Gastroesophageal sphincter (tissue), 4 donors: ENCODE results near the gene EVC2. TPM values are rescaled to one million over a fixed set of nuclear protein-coding genes. Genes with fewer than 3 reads are reported as not detected.

Source experiments
- ATAC-seq: fragments of 150-250 bp; one replicate; pipeline ENCODE4 v1.9.1; 2016; ENCODE audit warnings: mild to moderate bottlenecking, moderate library complexity
- H3K27ac ChIP-seq, 4 donors: fragments of 200-600 bp; sonication (generic) in 3 of 4; 1 replicate in 3 of 4; 2 replicates in 1 of 4; pipeline ENCODE4 v1.5.1; 2016 to 2019
- H3K27me3 ChIP-seq: fragments of 200-600 bp; sonication (generic); one replicate; pipeline ENCODE4 v1.5.1; 2019
- H3K36me3 ChIP-seq, 2 donors: fragments of 200-600 bp; sonication (generic); one replicate each; pipeline ENCODE4 v1.5.1; 2019; ENCODE audit warnings: control low read depth in 1 of 2
- H3K4me1 ChIP-seq, 3 donors: fragments of 200-600 bp; sonication (generic); 1 replicate in 2 of 3; 2 replicates in 1 of 3; pipeline ENCODE4 v1.5.1; 2016 to 2019; ENCODE audit warnings: control low read depth in 2 of 3
- H3K4me3 ChIP-seq, 2 donors: fragments of 200-600 bp; sonication (generic); one replicate each; pipeline ENCODE4 v1.5.1; 2019; ENCODE audit warnings: mild to moderate bottlenecking in 1 of 2, moderate library complexity in 1 of 2
- H3K9me3 ChIP-seq, 3 donors: fragments of 200-600 bp; sonication (generic); one replicate each; pipeline ENCODE4 v1.5.1; 2017 to 2019; ENCODE audit warnings: control low read depth in 2 of 3
- CTCF ChIP-seq, 4 experiments: fragments of 200-600 bp in 2 of 4; fragments of 450-650 bp in 2 of 4; sonication (generic) in 1 of 4; IDR thresholded peaks; one replicate each; pipeline ENCODE4 v1.5.1; 2017 to 2019; ENCODE audit warnings: antibody characterized with exemption in 4 of 4, mild to moderate bottlenecking in 2 of 4, moderate library complexity in 2 of 4
- EP300 ChIP-seq: sonication (generic); formaldehyde crosslinking; IDR thresholded peaks from one replicate; pipeline ENCODE4 v1.6.1; 2017; ENCODE audit warnings: antibody characterized with exemption, mild to moderate bottlenecking
- POLR2A ChIP-seq, 2 donors: fragments of 450-650 bp; IDR thresholded peaks; one replicate each; pipeline ENCODE4 v1.6.1; 2017; ENCODE audit warnings: antibody characterized with exemption in 2 of 2, mild to moderate bottlenecking in 2 of 2, moderate library complexity in 1 of 2
- POLR2AphosphoS5 ChIP-seq: sonication (generic); formaldehyde crosslinking; IDR thresholded peaks from one replicate; pipeline ENCODE4 v1.6.1; 2017; ENCODE audit warnings: antibody characterized with exemption
- WGBS, 2 donors: methylation state at CpG; one replicate each; pipeline ENCODE4 v1.1.5; 2018; ENCODE audit warnings: low coverage in 1 of 2; 5-methylcytosine and 5-hydroxymethylcytosine counted together
- total RNA-seq, 4 donors: library from RNA; depleted of rRNA; stranded (reverse); fragments of >200 nt; gene quantifications; one replicate each; pipeline ENCODE4 v1.1.0, GENCODE V29; 2016

Gene EVC2
- total RNA-seq, 4 donors from 2014 or later = 9.3 to 16.3 (median 12.4) TPM

DNA sequence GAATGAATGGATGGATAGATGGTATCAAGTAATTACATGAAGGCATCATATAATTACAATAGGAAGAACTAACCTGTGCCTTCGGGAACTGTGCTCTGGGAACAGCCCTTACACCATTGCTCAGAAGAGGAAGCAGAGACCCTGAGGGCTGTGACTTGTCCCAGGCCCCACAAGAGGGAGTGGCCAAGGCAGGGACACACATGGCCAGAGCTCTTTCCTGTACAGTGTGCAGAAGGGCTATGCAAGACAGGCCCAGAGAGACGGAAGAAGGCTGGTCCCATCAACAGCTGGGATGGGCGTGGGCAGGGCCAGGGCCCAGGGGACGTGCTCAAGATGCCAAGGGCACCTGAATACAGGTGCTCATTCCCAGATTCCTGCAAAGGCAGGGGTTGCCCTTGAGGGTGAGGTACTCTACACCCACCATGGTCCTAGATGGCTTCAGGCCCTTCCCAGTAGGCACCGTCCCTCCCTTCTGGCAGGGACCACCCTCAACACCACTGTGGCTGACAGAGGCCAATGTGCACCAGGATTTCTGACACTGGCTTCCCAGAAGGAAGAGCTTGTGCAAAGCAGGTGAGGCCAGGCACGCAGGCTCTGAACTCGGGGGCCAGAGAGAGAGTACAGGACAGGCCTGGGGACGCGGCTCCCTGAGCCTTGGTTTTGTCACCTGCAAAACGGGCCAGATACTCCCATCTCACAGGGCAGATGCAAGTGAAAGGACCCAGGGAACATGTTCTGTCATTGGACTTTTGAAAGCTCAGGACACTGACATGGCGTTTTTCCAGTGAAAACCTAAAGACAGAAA lies 1.7 kb downstream of the EVC2 start:
- Histone ChIP-seq H3K36me3 (peaks cover 0 to 22% of the 10 kb centered on the region in 2 donors), H3K4me1 (peaks cover 0 to 45% (median 21%) of the 10 kb centered on the region in 3 donors), H3K27me3 (no peaks in the 10 kb centered on the region), H3K27ac (no peak overlapping the region), H3K9me3 (no peaks in the 10 kb centered on the region), H3K4me3 (peak overlapping the region in 1 of 2 donors; percentile 71)
- 75 to 78% methylated on average over 1 to 5 of the region's 11 CpGs for WGBS, 2 donors
- TF ChIP-seq CTCF (IDR thresholded peaks at IDR 0.05) = no peak
- TF ChIP-seq EP300 = no peak
- no peak for TF ChIP-seq POLR2A (IDR thresholded peaks at IDR 0.05)
- no peak for ATAC-seq

DNA sequence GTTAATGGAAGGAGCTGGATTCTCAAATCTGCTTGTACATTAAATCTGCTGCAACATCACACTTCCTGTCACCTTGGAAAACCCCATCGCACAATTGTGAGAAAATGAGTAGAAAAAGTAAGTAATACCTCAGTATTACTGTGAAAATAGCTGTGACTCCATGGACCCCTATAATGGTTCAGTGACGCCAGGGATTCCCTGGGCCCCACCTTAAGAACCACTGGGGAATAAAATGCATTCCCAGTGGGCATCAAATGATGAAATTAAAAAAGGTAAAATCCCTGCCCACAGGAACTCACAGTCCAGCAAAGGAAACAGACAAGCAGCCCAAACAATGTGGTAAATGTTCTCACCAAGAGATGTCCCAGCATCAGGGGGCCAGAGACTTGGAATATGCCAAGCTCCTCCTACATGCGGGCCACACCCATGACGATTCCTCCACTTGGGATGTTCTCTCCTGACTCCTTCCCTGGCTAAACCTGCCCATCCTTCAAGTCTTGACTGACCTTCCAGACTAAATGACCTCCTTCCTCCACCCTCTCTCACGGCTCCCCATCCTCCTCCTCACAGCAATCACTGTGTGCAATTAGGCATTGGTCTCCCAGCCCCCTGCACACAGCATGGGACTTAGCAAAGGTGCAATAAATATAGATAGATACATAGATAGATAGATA lies 2.6 kb downstream of the EVC2 start:
- Histone ChIP-seq H3K4me1 (peaks cover 0 to 41% (median 21%) of the 10 kb centered on the region in 3 donors), H3K4me3 (no peak overlapping the region), H3K9me3 (no peaks in the 10 kb centered on the region), H3K36me3 (peaks cover 0 to 22% of the 10 kb centered on the region in 2 donors), H3K27ac (no peak overlapping the region), H3K27me3 (no peaks in the 10 kb centered on the region)
- no peak for ATAC-seq
- WGBS, 2 donors = 61 to 66% methylated on average over 4 of the region's 5 CpGs
- TF ChIP-seq CTCF (IDR thresholded peaks at IDR 0.05) (no peak), POLR2AphosphoS5 (no peak), EP300 (no peak), POLR2A (IDR thresholded peaks at IDR 0.05) (no peak)

- ATAC-seq = no peak
- Histone ChIP-seq H3K4me1 (peaks cover 0 to 26% (median 21%) of the 10 kb centered on the region in 3 donors), H3K27ac (peak overlapping the region in 3 of 4 donors; percentile 11 to 47 (median 14)), H3K9me3 (no peaks in the 10 kb centered on the region), H3K27me3 (no peaks in the 10 kb centered on the region), H3K36me3 (peaks cover 0 to 22% of the 10 kb centered on the region in 2 donors), H3K4me3 (no peak overlapping the region)
- TF ChIP-seq POLR2A (IDR thresholded peaks at IDR 0.05) = no peak
- no peak for TF ChIP-seq EP300
- TF ChIP-seq POLR2AphosphoS5 = no peak
- no peak for TF ChIP-seq CTCF (IDR thresholded peaks at IDR 0.05)
- whole genome bisulfite sequencing, 2 donors = 81 to 91% methylated on average over 5 to 6 of the region's 6 CpGs
These were observed 4.1 kb downstream of the EVC2 start for GRCh38 chr4:5704276-5704675.

DNA sequence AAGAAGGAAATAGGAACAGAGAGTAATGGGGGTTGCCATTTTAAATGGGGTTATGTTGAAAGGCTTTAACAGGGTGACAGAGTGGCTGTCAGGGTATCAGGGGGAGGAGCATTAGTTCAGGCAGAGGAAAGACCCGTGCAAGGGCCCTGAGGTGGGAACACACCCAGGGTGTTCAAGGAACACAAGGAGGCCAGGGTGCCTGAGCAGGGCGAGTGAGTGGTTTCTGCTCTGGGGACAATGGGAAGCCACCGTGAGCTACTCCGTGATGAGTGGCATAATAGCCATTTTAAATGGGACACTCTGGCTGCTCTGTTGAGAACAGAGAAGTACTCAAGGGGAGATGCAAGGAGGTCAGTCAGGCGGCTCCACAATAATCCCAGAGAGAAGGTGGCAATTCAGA lies 4.5 kb downstream of the EVC2 start:
- Histone ChIP-seq H3K9me3 (no peaks in the 10 kb centered on the region), H3K27ac (no peak overlapping the region), H3K4me3 (no peak overlapping the region), H3K4me1 (peaks cover 0 to 21% (median 18%) of the 10 kb centered on the region in 3 donors), H3K36me3 (peaks cover 0 to 26% of the 10 kb centered on the region in 2 donors), H3K27me3 (no peaks in the 10 kb centered on the region)
- ATAC-seq = no peak
- 89 to 93% methylated on average over 1 to 5 of the region's 5 CpGs for WGBS, 2 donors
- TF ChIP-seq POLR2AphosphoS5 = no peak
- no peak for TF ChIP-seq POLR2A (IDR thresholded peaks at IDR 0.05)
- no peak for TF ChIP-seq CTCF (IDR thresholded peaks at IDR 0.05)
- TF ChIP-seq EP300 = no peak
